ENCODE measurements around the gene CHPF2. TPM values are rescaled to one million over a fixed set of nuclear protein-coding genes. Genes with fewer than 3 reads are reported as not detected.

CHPF2 gene
- total RNA-seq, 4 donors from 2014 or later = 18.0 to 38.1 (median 25.7) TPM

- no peak for ATAC-seq
- WGBS, 2 donors (ENCODE audit: low coverage in 1 of 2) = 80 to 83% methylated on average over 2 to 15 of the region's 17 CpGs
- Histone ChIP-seq H3K36me3 (peaks cover 0 to 40% of the 10 kb centered on the region in 2 donors), H3K4me1 (no peaks in the 10 kb centered on the region), H3K27ac (no peak within 1 kb of the TSS), H3K27me3 (peaks cover 10% of the 10 kb centered on the region), H3K9me3 (no peaks in the 10 kb centered on the region), H3K4me3 (no peak within 1 kb of the TSS)
- TF ChIP-seq EP300 (IDR thresholded peaks at IDR 0.05) (no peak), CTCF (IDR thresholded peaks at IDR 0.05) (no peak), POLR2A (IDR thresholded peaks at IDR 0.05) (no peak), POLR2AphosphoS5 (IDR thresholded peaks at IDR 0.05) (no peak)
Observed at GRCh38 chr7:151210087-151210854, 22.0 kb upstream of the CHPF2 start, which contains the start of gene H2BK1. H2BK1 (minus strand) TSS chr7:151210488; CDS start chr7:151210318, 170 bp downstream.

DNA sequence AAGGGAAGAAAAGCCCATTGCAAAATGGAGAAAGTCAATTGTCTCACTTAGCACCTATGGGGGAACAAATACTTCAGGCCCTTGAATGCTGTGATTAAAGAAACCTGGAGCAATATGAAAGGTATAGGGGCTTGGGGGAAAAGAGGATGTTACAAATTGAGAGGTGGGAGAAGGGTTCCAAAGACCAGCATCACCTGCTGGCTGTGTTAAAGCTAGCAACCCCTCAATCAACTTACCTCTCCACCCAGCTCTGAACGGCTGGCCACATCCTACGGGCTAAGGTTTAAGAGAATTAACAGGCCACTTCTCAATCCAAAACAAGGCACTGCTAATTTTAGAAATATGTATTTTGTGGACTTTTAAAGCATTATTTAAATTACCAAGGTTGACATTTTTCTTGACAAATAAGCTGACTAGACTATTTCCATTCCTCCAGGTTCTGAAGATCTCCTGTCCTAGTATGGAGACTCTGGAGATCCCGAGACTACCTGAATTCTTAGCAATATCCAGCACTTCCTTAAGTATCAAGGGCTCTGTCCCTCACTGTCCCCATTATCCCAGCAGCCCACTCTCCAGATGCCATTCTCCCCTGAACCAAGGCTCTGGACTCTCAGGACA is 21.0 kb upstream of the CHPF2 start:
- no peak for ATAC-seq
- H3K36me3 ChIP-seq = peaks cover 0 to 50% of the 10 kb centered on the region in 2 donors

GRCh38 chr7:151212626-151213025 is 19.7 kb upstream of the CHPF2 start:
- Histone ChIP-seq H3K9me3 (no peaks in the 10 kb centered on the region), H3K4me1 (no peaks in the 10 kb centered on the region), H3K27ac (no peak overlapping the region), H3K4me3 (no peak overlapping the region), H3K27me3 (no peaks in the 10 kb centered on the region), H3K36me3 (peaks cover 0 to 63% of the 10 kb centered on the region in 2 donors)
- 81% methylated on average over 3 of the region's 5 CpGs; no CpG with 5 or more reads in 1 of the 2 donors for WGBS, 2 donors (ENCODE audit: low coverage in 1 of 2)
- ATAC-seq = no peak
- TF ChIP-seq EP300 (IDR thresholded peaks at IDR 0.05) (no peak), POLR2AphosphoS5 (IDR thresholded peaks at IDR 0.05) (no peak), CTCF (IDR thresholded peaks at IDR 0.05) (no peak), POLR2A (IDR thresholded peaks at IDR 0.05) (no peak)

More for the DNA sequence above, 21.0 kb upstream of the CHPF2 start:
- Histone ChIP-seq H3K27ac (no peak overlapping the region), H3K27me3 (peaks cover under 1% of the 10 kb centered on the region), H3K4me3 (no peak overlapping the region), H3K9me3 (no peaks in the 10 kb centered on the region), H3K4me1 (no peaks in the 10 kb centered on the region)
- WGBS, 2 donors (ENCODE audit: low coverage in 1 of 2) = 58 to 82% methylated on average over 2 to 3 of the region's 3 CpGs
- TF ChIP-seq POLR2AphosphoS5 (IDR thresholded peaks at IDR 0.05) (no peak), POLR2A (IDR thresholded peaks at IDR 0.05) (no peak), CTCF (IDR thresholded peaks at IDR 0.05) (no peak), EP300 (IDR thresholded peaks at IDR 0.05) (no peak)

DNA sequence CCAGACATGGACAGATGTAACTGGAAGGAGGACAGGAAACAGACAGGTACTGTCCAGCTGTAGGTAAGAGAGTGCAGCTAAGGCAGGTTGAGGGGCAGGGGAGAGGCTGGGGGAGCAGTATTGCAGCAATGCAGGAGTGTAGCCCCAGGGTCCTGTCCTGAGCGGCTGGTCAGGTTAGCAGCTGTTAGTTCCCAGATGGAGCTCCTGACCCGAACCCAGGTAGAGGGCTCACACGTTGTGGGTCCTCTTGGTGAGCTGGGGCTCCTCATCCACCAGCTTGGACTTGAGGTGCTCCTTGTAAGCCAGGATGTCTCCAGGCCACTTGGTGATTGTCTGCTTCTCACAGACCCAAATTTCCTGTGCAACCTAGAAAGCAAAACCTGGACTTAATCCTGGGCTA is 18.5 kb upstream of the CHPF2 start:
- TF ChIP-seq POLR2AphosphoS5 (IDR thresholded peaks at IDR 0.05) (no peak), CTCF (IDR thresholded peaks at IDR 0.05) (no peak), EP300 (IDR thresholded peaks at IDR 0.05) (no peak), POLR2A (IDR thresholded peaks at IDR 0.05) (no peak)
- Histone ChIP-seq H3K27ac (no peak overlapping the region), H3K27me3 (no peaks in the 10 kb centered on the region), H3K4me3 (no peak overlapping the region), H3K9me3 (no peaks in the 10 kb centered on the region), H3K36me3 (peaks cover 0 to 75% of the 10 kb centered on the region in 2 donors), H3K4me1 (no peaks in the 10 kb centered on the region)
- WGBS, 2 donors (ENCODE audit: low coverage in 1 of 2) = no CpG with 5 or more reads among the region's 3 CpGs
- no peak for ATAC-seq
